Esophagus muscularis mucosa (tissue), 4 donors: ENCODE measurements around the gene NUDT16L1. TPM values are rescaled to one million over a fixed set of nuclear protein-coding genes. Genes with fewer than 3 reads are reported as not detected.

Experiments
- DNase-seq: peaks from one replicate; pipeline ENCODE4 v3.0.0-alpha.2; 2017; ENCODE audit errors: extremely low spot score
- H3K27ac ChIP-seq, 4 donors: fragments of 200-600 bp; sonication (generic); replicated peaks in 1 of 4; 1 replicate in 3 of 4; 2 replicates in 1 of 4; pipeline ENCODE4 v1.5.1; 2016 to 2019; ENCODE audit warnings: mild to moderate bottlenecking in 1 of 4
- H3K27me3 ChIP-seq, 4 donors: fragments of 200-600 bp; sonication (generic); one replicate each; pipeline versions ENCODE4 v1.5.1 to v1.6.0; 2016 to 2019
- H3K36me3 ChIP-seq, 4 donors: fragments of 200-600 bp; sonication (generic); one replicate each; pipeline ENCODE4 v1.5.1; 2016 to 2019
- H3K4me1 ChIP-seq, 4 donors: fragments of 200-600 bp; sonication (generic); one replicate each; pipeline ENCODE4 v1.5.1; 2016 to 2019
- H3K4me3 ChIP-seq, 4 donors: fragments of 200-600 bp; sonication (generic); 1 replicate in 2 of 4; 2 replicates in 2 of 4; pipeline ENCODE4 v1.5.1; 2016 to 2019; ENCODE audit warnings: mild to moderate bottlenecking in 4 of 4, moderate library complexity in 1 of 4
- H3K9me3 ChIP-seq, 4 donors: fragments of 200-600 bp; sonication (generic); 1 replicate in 3 of 4; 2 replicates in 1 of 4; pipeline ENCODE4 v1.5.1; 2016 to 2019
- EP300 ChIP-seq: sonication (generic); formaldehyde crosslinking; IDR thresholded peaks from one replicate; pipeline ENCODE4 v1.6.1; 2017; ENCODE audit warnings: antibody characterized with exemption
- POLR2A ChIP-seq: fragments of 450-650 bp; IDR thresholded peaks from one replicate; pipeline ENCODE4 v1.6.1; 2017; ENCODE audit warnings: antibody characterized with exemption, moderate library complexity, mild to moderate bottlenecking, low read depth
- POLR2AphosphoS5 ChIP-seq, 2 donors: sonication (generic); formaldehyde crosslinking; IDR thresholded peaks; one replicate each; pipeline ENCODE4 v1.6.1; 2017; ENCODE audit warnings: antibody characterized with exemption in 2 of 2
- WGBS: methylation state at CpG from one replicate; pipeline ENCODE4 v1.1.5; 2018; 5-methylcytosine and 5-hydroxymethylcytosine counted together
- intact Hi-C: fragments of 100-400 bp; cut with DNase I; formaldehyde crosslinking; loops from one replicate; pipeline ENCODE4 v1.15.1; 2023
- total RNA-seq, 4 donors: library from RNA; depleted of rRNA; stranded (reverse); fragments of >200 nt; gene quantifications; one replicate each; pipeline versions ENCODE4 v1.1.0 to v1.2.1, GENCODE V29; 2016
- TF ChIP-seq, protein P1 (sequence below), 3 experiments: fragments of 200-600 bp in 2 of 3; fragments of 450-650 bp in 1 of 3; sonication (generic) in 2 of 3; IDR thresholded peaks; one replicate each; pipeline ENCODE4 v1.5.1; 2017 to 2019; ENCODE audit warnings: antibody characterized with exemption in 3 of 3, mild to moderate bottlenecking in 2 of 3, moderate library complexity in 1 of 3

NUDT16L1 gene
- total RNA-seq, 4 donors from 2014 or later: 18.1 to 33.9 (median 24.6) TPM

DNA sequence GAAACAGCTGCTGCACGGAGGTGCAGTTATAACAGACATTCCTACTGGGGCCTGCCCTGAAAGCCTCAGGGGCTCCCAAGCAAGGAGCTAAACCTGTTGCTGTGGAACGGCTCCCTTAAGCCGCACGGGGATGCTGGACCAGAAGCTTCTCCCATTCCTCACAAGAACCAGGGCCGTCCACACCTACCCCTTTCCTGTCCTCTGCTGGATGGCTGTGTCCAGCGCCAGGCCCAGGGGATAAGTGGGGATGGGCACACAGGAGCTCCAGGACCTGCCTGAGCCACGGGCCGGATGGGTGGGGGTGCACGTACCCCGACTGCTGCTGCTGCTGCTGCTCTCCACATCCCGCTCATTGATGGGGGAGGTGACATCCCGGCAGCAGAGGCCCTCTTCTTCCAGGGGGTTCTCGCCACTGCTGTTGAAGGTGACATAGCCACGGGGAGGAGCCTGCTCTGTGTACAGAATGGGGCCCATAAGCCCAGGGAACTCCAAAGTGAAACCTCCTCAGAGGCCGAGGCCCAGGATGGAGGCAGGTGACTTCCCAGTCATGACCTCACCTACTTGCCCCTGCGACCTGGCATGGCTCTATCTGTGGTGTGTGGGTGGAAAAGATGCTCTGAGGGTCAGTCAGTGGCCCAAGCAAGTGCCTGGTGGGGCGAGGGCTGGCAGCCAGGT is 8.6 kb downstream of the NUDT16L1 start:
- no peak for TF ChIP-seq POLR2AphosphoS5 (IDR thresholded peaks at IDR 0.05)
- Histone ChIP-seq H3K4me3 (no peak overlapping the region), H3K4me1 (peaks cover 0 to 5% (median under 1%) of the 10 kb centered on the region in 4 donors), H3K27ac (no peak overlapping the region), H3K9me3 (no peaks in the 10 kb centered on the region), H3K27me3 (no peaks in the 10 kb centered on the region), H3K36me3 (peaks cover 59 to 100% (median 83%) of the 10 kb centered on the region in 4 donors)
- intact Hi-C loops: no loop called here
- WGBS: 83% methylated on average over 7 of the region's 17 CpGs
- no peak for DNase-seq

GRCh38 chr16:4702466-4702808 is 9.1 kb downstream of the NUDT16L1 start:
- intact Hi-C loops: no loop called here
- Histone ChIP-seq H3K27me3 (no peaks in the 10 kb centered on the region), H3K9me3 (no peaks in the 10 kb centered on the region), H3K4me1 (no peaks in the 10 kb centered on the region), H3K4me3 (no peak overlapping the region), H3K36me3 (peaks cover 59 to 98% (median 82%) of the 10 kb centered on the region in 4 donors), H3K27ac (no peak overlapping the region)
- 88% methylated on average over 7 of the region's 7 CpGs for whole genome bisulfite sequencing
- DNase-seq: no peak
- TF ChIP-seq, protein P1, sequence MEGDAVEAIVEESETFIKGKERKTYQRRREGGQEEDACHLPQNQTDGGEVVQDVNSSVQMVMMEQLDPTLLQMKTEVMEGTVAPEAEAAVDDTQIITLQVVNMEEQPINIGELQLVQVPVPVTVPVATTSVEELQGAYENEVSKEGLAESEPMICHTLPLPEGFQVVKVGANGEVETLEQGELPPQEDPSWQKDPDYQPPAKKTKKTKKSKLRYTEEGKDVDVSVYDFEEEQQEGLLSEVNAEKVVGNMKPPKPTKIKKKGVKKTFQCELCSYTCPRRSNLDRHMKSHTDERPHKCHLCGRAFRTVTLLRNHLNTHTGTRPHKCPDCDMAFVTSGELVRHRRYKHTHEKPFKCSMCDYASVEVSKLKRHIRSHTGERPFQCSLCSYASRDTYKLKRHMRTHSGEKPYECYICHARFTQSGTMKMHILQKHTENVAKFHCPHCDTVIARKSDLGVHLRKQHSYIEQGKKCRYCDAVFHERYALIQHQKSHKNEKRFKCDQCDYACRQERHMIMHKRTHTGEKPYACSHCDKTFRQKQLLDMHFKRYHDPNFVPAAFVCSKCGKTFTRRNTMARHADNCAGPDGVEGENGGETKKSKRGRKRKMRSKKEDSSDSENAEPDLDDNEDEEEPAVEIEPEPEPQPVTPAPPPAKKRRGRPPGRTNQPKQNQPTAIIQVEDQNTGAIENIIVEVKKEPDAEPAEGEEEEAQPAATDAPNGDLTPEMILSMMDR (IDR thresholded peaks at IDR 0.05): no peak
- TF ChIP-seq POLR2AphosphoS5 (IDR thresholded peaks at IDR 0.05): no peak
- TF ChIP-seq POLR2A: no peak
- TF ChIP-seq EP300: no peak

GRCh38 chr16:4703906-4704305 is 10.5 kb downstream of the NUDT16L1 start:
- Histone ChIP-seq H3K36me3 (peaks cover 51 to 91% (median 75%) of the 10 kb centered on the region in 4 donors), H3K27me3 (no peaks in the 10 kb centered on the region), H3K4me1 (no peaks in the 10 kb centered on the region), H3K9me3 (no peaks in the 10 kb centered on the region), H3K4me3 (no peak overlapping the region), H3K27ac (no peak overlapping the region)
- no peak for DNase-seq
- WGBS: 81% methylated on average over 7 of the region's 7 CpGs
- TF ChIP-seq, protein P1 (IDR thresholded peaks at IDR 0.05): no peak
- TF ChIP-seq POLR2AphosphoS5 (IDR thresholded peaks at IDR 0.05): no peak
- no peak for TF ChIP-seq EP300
- TF ChIP-seq POLR2A: no peak
- intact Hi-C loops: no loop called here

DNA sequence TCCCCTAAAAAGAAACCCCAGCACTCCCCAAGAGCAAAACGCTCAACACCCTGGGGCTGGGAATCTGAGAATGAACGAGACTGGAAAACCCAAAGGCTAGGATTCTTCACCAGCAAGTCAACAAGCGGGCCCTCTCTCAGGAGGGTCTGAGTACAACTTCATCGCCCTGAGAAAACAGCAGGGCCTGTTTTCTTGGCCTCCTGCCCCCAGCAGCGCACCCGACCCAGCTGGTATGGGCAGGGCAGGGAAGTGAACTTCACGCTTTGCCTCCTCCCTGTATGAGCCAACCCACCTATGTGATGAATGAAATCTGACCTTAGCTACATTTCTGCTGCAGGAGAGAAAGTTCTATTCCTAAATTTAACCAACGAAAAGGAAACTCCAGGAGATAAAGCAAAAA is 11.1 kb downstream of the NUDT16L1 start:
- peaks cover 52 to 90% (median 72%) of the 10 kb centered on the region in 4 donors for H3K36me3 ChIP-seq
- intact Hi-C loops: no loop called here
- H3K27me3 ChIP-seq: no peaks in the 10 kb centered on the region
- no peak overlapping the region for H3K27ac ChIP-seq
- H3K9me3 ChIP-seq: no peaks in the 10 kb centered on the region
- no peak for DNase-seq
- TF ChIP-seq, protein P1 (IDR thresholded peaks at IDR 0.05): no peak
- TF ChIP-seq EP300: no peak
- TF ChIP-seq POLR2A: no peak
- TF ChIP-seq POLR2AphosphoS5 (IDR thresholded peaks at IDR 0.05): no peak
- H3K4me1 ChIP-seq: no peaks in the 10 kb centered on the region
- H3K4me3 ChIP-seq: no peak overlapping the region
- WGBS: 95% methylated on average over 8 of the region's 8 CpGs

DNA sequence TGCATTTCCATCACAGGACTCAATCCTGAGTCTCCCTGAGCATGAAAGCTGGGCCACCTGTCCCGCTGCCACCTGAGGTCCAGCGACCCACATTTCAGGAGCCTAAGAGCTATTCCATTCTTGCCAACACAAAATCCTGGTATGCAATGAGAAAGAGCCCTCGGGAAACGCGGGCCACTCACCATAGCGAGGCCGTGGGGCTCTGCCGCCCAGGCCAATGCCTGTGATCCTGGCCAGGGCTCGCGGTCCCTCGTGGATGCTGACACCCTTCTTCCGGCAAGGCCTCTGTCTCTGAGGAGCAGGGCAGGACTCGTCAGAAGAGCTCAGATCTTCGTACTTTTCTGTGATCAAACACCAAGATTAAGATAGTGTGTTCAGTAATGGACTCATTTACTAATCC is 11.6 kb downstream of the NUDT16L1 start:
- Histone ChIP-seq H3K9me3 (no peaks in the 10 kb centered on the region), H3K4me3 (no peak overlapping the region), H3K27ac (no peak overlapping the region), H3K36me3 (peaks cover 51 to 90% (median 72%) of the 10 kb centered on the region in 4 donors), H3K4me1 (no peaks in the 10 kb centered on the region), H3K27me3 (no peaks in the 10 kb centered on the region)
- TF ChIP-seq EP300 (no peak), POLR2A (no peak), POLR2AphosphoS5 (IDR thresholded peaks at IDR 0.05) (no peak)
- TF ChIP-seq, protein P1 (IDR thresholded peaks at IDR 0.05): no peak
- intact Hi-C loops: no loop called here
- DNase-seq: no peak
- WGBS: 97% methylated on average over 14 of the region's 14 CpGs
